CD4-positive, alpha-beta T cell treated with Interleukin-17A for 1 hour (primary cell): ENCODE results near the gene PYCARD.
"Not testable (repeated sequence)": the region's sequence is repeated elsewhere in the genome, so short reads cannot be mapped to it uniquely, and the experiment has no call there.

Experiments used
- DNase-seq: peaks from one replicate; pipeline ENCODE4 v3.0.0-alpha.2; 2020

PYCARD gene

DNA sequence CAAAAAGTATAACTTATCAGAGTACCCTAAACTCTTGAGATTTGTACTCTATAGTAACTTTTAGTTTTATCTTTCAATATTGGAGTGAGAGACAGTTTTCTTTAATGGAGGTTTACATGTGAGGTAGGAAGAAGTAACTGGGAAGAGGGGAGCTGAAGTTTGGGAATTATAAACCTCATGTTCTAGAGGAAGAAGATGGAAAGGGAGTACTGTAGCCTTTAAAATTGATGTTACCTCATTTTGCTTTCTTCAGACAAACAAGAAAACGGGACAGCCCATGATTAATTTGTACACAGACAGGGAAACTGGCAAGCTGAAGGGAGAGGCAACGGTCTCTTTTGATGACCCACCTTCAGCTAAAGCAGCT lies 13.2 kb downstream of the PYCARD start:
- DNase-seq, result no peak

DNA sequence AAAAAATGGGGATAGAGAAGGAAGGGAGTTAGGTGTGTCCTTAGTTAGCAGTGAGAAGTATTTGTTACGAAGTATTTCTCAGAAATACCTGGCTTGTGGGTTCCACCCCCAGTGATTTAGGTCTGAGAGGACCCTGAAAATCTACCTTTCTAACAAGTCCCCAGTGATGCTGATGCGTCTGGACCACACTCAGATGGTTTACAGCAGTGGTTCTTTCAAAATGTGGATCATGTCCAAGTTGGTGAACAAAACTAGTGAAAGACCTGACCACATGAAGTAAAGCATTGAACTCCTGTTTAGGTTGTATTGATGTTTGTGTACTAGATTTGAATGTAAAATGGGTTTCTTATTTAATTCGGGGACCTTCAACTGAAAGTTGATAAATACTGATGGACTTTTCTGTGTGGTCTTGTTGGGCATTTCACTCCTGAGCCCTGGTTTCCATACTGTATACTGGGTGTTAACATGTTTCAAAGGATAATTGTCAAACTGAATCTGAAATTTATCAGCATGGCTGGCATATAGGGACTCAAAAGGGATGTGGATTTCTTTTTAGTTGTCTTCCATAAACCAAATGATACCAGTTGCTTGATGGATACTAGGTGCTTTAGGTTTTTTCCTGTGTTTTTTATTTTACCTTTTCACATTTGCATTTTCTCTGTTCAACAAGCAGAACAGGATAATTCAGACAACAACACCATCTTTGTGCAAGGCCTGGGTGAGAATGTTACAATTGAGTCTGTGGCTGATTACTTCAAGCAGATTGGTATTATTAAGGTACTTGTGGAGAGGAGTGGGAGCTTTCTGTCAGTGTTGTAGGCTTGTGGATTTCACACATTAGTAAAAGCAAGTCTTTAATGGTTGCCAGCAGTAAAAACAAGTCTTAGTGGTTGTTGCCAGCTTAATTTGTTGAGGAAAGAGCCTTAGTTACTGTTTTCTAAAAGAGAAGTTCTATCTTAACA lies 13.8 kb downstream of the PYCARD start:
- peak; percentile 18 for DNase-seq

DNA sequence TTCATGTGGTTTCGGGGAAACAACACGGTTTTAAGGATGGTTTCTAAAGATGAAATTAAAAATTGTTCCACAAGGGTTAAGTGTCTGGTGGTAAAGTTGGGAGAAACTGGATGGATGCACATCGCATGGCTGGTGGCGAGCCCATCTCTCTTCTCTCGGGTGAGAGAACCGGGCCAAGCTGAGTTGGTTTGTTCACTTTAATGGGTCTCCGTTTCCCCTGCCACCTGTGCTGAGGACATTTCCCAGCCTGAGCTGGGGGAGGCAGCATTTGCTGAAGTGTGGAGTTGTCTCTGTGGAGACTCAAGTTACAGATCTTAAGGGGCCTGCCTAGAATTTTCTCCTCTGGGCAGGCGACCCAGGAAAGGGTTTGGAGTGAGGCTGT lies 14.8 kb downstream of the PYCARD start:
- DNase-seq, result peak; percentile 2

DNA sequence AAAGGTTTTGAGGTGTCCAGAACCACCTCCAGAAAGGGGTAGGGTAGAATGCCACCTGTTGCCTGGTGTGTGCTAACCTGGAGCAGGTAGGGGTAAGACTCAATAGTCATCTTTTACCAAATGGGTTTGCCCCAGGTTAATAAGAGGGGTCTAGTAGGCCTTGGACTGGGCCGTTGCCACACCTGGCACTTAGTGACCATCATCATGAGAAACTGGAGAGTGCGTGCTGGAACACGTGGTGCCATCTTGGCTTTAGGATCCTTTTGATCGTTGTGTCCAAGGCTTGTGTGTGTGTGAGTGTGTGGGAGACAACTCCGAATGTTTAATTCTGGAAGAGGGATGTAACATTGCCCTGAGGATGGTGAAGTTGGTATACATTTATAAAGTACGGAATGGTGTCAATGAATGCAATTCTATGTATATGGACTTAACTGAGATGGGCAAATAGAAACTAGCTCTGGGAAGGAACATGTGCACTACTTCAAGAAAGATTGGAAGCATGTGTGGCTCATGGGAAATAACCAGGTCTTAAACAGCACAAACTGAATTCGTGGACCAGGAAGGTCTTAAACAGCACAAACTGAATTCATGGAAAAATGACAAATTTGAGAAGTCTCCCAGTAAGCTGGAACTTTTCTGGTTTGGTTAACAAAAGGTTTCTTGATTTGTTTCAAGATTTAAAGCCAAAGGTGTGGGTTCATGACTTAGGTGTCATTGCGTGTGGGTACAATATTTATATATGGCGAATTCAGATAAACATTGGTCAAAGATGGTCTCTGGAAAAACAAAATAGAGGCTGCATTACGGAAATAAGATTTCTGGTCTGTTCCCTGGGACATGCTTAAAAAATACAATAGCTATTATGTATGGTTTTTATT lies 15.4 kb downstream of the PYCARD start:
- no peak for DNase-seq

DNA sequence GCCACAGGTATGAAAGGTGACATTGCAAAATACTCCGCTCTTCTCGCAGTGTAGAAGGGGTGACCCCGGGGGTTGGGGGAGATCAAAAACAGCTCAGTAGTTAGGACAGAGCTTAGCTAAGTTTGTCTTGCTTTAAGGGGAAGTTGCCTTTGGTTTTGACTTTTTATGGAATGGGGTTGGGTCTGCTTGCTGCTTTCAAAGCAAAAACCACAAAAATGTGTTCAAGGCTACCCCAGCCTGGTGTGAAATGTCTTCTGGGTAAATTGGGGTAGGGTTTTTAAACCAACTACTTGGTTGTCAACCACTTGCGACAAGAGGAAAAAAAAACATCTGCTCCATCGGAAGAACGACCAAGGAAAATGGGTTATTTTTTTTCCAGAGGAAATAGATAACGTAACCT lies 16.4 kb downstream of the PYCARD start:
- DNase-seq, result peak; percentile 28

- DNase-seq, result no peak
Observed at GRCh38 chr16:31185339-31185738, 17.2 kb downstream of the PYCARD start.

- DNase-seq, result peak; percentile 7
Observed at GRCh38 chr16:31184888-31185287, 17.7 kb downstream of the PYCARD start.

- peak; percentile 8 for DNase-seq
Observed at GRCh38 chr16:31183432-31184428, 18.8 kb downstream of the PYCARD start.

DNA sequence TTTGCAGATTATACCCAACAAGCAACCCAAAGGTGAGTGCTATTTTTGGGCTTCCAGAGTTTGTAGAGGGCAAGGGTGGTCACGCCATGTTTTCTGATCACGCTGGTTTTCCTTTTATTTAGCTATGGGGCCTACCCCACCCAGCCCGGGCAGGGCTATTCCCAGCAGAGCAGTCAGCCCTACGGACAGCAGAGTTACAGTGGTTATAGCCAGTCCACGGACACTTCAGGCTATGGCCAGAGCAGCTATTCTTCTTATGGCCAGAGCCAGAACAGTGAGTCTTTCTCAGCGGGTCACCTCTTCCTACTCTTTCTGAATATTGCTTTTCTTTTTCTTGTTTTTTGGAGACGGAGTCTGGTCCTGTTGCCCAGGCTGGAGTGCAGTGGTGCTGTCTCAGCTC lies 20.2 kb downstream of the PYCARD start:
- no peak for DNase-seq

DNA sequence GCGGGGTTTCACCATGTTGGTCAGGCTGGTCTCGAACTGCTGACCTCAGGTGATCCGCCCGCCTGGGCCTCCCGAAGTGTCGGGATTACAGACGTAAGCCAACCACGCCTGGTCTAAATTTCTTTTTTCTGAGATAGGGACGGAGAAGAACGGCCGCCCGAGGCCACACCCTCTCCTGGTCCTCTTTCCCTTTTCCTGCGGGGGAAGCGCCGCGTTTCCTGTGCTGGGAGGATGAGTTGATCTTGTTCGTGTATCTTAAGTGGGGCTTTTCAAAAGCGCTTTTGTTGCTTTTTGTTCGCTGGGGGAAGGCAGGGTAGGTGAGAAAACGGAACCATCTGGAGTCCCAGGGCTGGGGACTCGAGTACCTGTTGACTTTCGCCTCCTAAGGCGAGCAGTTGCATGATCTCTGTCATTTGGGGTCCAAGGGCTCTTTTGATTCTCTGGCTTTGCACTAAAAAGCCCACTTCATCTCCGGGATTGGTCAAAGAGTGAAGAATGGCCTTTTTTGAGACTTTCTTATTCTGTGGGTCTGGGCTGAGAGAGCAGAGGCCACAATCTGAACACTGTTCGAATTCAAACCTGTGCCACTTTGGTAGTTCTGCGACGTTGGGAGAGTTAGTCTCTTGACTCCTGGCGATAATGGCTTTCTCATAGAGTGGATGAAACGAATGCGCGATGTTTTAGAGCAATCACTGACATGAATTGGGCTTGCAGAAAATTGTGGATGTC lies 21.3 kb downstream of the PYCARD start:
- peak; percentile 42 for DNase-seq

- peak; percentile 93 for DNase-seq
Observed at GRCh38 chr16:31179747-31180459, 22.7 kb downstream of the PYCARD start, which contains the start of gene FUS. Gene FUS (plus strand): TSS chr16:31180139. CDS start chr16:31180215, 76 bp downstream.

DNA sequence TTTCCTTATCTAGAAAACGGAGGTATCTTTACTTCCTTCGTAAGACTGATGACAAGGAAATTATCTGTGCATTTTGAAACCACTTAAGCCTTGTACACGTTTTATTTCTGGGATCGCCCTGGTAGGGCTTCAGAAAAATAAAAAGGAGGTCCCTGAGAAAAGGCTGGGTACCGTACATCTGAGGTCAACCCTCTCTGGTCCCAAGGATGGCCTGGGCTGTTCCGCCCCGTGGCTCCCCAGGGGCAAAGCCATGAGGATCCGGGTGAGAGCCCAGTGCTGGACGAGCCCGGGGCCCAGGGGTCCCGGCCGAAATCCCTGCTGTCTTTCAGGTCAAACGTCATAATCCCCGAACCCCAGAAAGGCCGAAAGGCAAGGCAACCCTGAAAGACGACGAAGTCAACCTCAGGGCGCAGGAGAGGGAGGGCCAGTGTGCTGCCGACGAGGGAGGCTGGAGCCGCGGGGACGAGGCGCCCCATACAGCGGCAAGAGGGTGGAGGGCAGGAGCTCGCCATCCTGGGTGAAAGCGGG lies 23.3 kb downstream of the PYCARD start:
- DNase-seq, result no peak

GRCh38 chr16:31177136-31177535 lies 25.4 kb downstream of the PYCARD start:
- DNase-seq, result peak; percentile 65

GRCh38 chr16:31170048-31170447 lies 32.5 kb downstream of the PYCARD start:
- DNase-seq, result not testable (repeated sequence)

- no peak for DNase-seq
Observed at GRCh38 chr16:31168848-31169247, 33.7 kb downstream of the PYCARD start.

DNA sequence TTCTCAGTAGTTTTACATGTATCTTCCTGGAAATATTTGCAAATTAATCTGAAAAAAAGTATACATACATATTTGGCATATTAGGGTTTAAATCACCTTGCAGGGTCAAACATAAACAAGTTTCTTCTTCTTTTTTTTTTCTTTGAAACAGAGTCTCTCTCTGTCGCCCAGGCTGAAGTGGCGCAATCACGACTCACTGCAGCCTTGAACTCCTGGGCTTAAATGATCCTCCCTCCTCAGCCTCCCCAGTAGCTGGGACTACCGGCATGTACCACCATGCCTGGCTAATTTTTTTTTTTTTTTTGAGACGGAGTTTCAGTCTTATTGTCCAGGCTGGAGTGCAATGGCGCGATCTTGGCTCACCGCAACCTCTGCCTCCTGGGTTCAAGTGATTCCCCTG lies 35.2 kb downstream of the PYCARD start:
- DNase-seq, result no peak

GRCh38 chr16:31157136-31157535 lies 45.4 kb downstream of the PYCARD start:
- DNase-seq, result no peak
